NCI-H69 (cell line): Measurements from ENCODE around the gene GNA15.

Source experiments
- DNase-seq: peaks from one replicate; lab custom pipeline; 2025; lab: John Stamatoyannopoulos, UW

GNA15 gene

GRCh38 chr19:3175781-3176714 is 40.2 kb downstream of the GNA15 start:
- peak; percentile 83 for DNase-seq

GRCh38 chr19:3176715-3177501 is 41.1 kb downstream of the GNA15 start:
- DNase-seq, result peak; percentile 39

GRCh38 chr19:3178377-3178972 is 42.6 kb downstream of the GNA15 start, which contains the start of gene S1PR4:
S1PR4 (plus strand) TSS chr19:3178769; CDS start chr19:3178793, 24 bp downstream.
- DNase-seq, result no peak

- DNase-seq, result no peak
Observed at GRCh38 chr19:3178973-3179738, 43.3 kb downstream of the GNA15 start.

GRCh38 chr19:3179739-3180293 is 44.0 kb downstream of the GNA15 start:
- DNase-seq, result no peak

- no peak for DNase-seq
Observed at GRCh38 chr19:3183721-3184641, 48.1 kb downstream of the GNA15 start.

- DNase-seq, result peak; percentile 91
Observed at GRCh38 chr19:3184847-3185460, 49.1 kb downstream of the GNA15 start.

- DNase-seq, result peak; percentile 96
Observed at GRCh38 chr19:3185461-3186159, 49.8 kb downstream of the GNA15 start, which contains the start of gene NCLN. NCLN (plus strand) TSS chr19:3185930; CDS start chr19:3186031, 101 bp downstream.

- peak; percentile 40 for DNase-seq
Observed at GRCh38 chr19:3186160-3186688, 50.4 kb downstream of the GNA15 start.

- no peak for DNase-seq
Observed at GRCh38 chr19:3186891-3187661, 51.2 kb downstream of the GNA15 start.

GRCh38 chr19:3187662-3188511 is 52.1 kb downstream of the GNA15 start:
- DNase-seq, result no peak

GRCh38 chr19:3188627-3189596 is 53.1 kb downstream of the GNA15 start:
- DNase-seq, result no peak

- no peak for DNase-seq
Observed at GRCh38 chr19:3189702-3190469, 54.1 kb downstream of the GNA15 start.

- DNase-seq, result no peak
Observed at GRCh38 chr19:3190470-3190770, 54.6 kb downstream of the GNA15 start.
